Hepatocyte (in vitro differentiated cells): Measurements from ENCODE around the gene KCNRG.

Source experiments
- EZH2 ChIP-seq: fragments of 200-600 bp; sonication (generic); IDR thresholded peaks from 2 replicates; pipeline ENCODE4 v1.6.1; 2016; ENCODE audit warnings: antibody characterized with exemption, mild to moderate bottlenecking, borderline replicate concordance
- EZH2phosphoT487 ChIP-seq: fragments of 200-600 bp; sonication (generic); IDR thresholded peaks from one replicate; pipeline ENCODE4 v1.6.1; 2018; ENCODE audit warnings: antibody characterized with exemption, mild to moderate bottlenecking, low read depth, moderate library complexity; ENCODE audit not compliant: unreplicated experiment, severe bottlenecking
- TF ChIP-seq, protein P1 (sequence below): fragments of 200-600 bp; sonication (generic); IDR thresholded peaks from 2 replicates; pipeline ENCODE4 v1.5.1; 2016; ENCODE audit warnings: antibody characterized with exemption, mild to moderate bottlenecking; ENCODE audit not compliant: poor library complexity

DNA sequence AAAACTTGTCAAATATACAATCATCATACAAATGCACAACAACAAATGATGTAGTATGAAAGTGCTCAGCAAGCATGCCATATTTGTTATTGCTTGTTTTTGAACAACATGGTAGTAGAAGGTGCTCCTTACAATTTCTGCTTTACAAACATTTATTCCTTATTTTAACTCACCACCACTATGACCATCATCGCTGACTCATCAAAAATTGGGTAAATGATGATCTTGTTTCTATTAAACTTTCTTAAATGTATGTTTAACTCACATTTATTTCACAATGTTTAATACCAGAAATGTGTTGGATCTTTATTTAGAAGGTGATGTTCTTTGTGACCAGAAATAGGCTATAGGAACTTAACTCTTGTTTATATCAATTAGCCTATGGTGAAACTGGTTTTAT lies 45.5 kb downstream of the KCNRG start:
- TF ChIP-seq, protein P1, sequence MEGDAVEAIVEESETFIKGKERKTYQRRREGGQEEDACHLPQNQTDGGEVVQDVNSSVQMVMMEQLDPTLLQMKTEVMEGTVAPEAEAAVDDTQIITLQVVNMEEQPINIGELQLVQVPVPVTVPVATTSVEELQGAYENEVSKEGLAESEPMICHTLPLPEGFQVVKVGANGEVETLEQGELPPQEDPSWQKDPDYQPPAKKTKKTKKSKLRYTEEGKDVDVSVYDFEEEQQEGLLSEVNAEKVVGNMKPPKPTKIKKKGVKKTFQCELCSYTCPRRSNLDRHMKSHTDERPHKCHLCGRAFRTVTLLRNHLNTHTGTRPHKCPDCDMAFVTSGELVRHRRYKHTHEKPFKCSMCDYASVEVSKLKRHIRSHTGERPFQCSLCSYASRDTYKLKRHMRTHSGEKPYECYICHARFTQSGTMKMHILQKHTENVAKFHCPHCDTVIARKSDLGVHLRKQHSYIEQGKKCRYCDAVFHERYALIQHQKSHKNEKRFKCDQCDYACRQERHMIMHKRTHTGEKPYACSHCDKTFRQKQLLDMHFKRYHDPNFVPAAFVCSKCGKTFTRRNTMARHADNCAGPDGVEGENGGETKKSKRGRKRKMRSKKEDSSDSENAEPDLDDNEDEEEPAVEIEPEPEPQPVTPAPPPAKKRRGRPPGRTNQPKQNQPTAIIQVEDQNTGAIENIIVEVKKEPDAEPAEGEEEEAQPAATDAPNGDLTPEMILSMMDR, result no peak
- TF ChIP-seq EZH2, result no peak
- TF ChIP-seq EZH2phosphoT487, result no peak
